Stimulated activated CD8-positive, alpha-beta memory T cell treated with anti-CD3 and anti-CD28 coated beads, Interleukin-7, amount 100 ng/mL, for 24 hours (primary cell): ENCODE data around the gene SLC4A11.

ENCODE experiments used
- DNase-seq: peaks from one replicate; pipeline ENCODE4 v3.0.0-alpha.2; 2020; ENCODE audit warnings: low read depth

Gene SLC4A11

GRCh38 chr20:3239026-3239866, at the start of gene SLC4A11:
Gene SLC4A11 (minus strand): TSS chr20:3239190. CDS start chr20:3239137, 53 bp downstream.
- no peak for DNase-seq

- no peak for DNase-seq
These were observed 44.3 kb upstream of the SLC4A11 start for GRCh38 chr20:3283222-3283820.

- DNase-seq = no peak
These were observed 43.6 kb upstream of the SLC4A11 start for GRCh38 chr20:3282271-3283221.

- DNase-seq = no peak
These were observed 42.4 kb upstream of the SLC4A11 start for GRCh38 chr20:3281437-3281836.

- no peak for DNase-seq
These were observed 40.8 kb upstream of the SLC4A11 start for GRCh38 chr20:3279761-3280160.

- no peak for DNase-seq
These were observed 38.9 kb upstream of the SLC4A11 start for GRCh38 chr20:3277686-3278465.

- DNase-seq = no peak
These were observed 37.7 kb upstream of the SLC4A11 start for GRCh38 chr20:3276680-3277015.

GRCh38 chr20:3275966-3276679, 37.1 kb upstream of the SLC4A11 start:
- DNase-seq = no peak

- DNase-seq = no peak
These were observed 36.3 kb upstream of the SLC4A11 start for GRCh38 chr20:3275064-3275935.

- no peak for DNase-seq
These were observed 34.4 kb upstream of the SLC4A11 start for GRCh38 chr20:3273371-3273770.

- DNase-seq = no peak
These were observed 31.1 kb upstream of the SLC4A11 start for GRCh38 chr20:3270051-3270450.

- no peak for DNase-seq
These were observed 23.6 kb upstream of the SLC4A11 start for GRCh38 chr20:3262566-3262965.

GRCh38 chr20:3258429-3258828, 19.4 kb upstream of the SLC4A11 start:
- DNase-seq = no peak

GRCh38 chr20:3255728-3256127, 16.7 kb upstream of the SLC4A11 start:
- no peak for DNase-seq

GRCh38 chr20:3251806-3252205, 12.8 kb upstream of the SLC4A11 start:
- no peak for DNase-seq

- DNase-seq = no peak
These were observed 11.1 kb upstream of the SLC4A11 start for GRCh38 chr20:3250091-3250504.

GRCh38 chr20:3248993-3249347, 10.0 kb upstream of the SLC4A11 start:
- DNase-seq = no peak

GRCh38 chr20:3248167-3248992, 9.4 kb upstream of the SLC4A11 start:
- DNase-seq = no peak

- DNase-seq = no peak
These were observed 8.6 kb upstream of the SLC4A11 start for GRCh38 chr20:3247638-3248037.
